A172 (cell line): Measurements from ENCODE around the gene PLAC9. TPM values are rescaled to one million over a fixed set of nuclear protein-coding genes. Genes with fewer than 3 reads are reported as not detected.
"Not testable (repeated sequence)": the region's sequence is repeated elsewhere in the genome, so short reads cannot be mapped to it uniquely, and the experiment has no call there.

Source experiments
- DNase-seq: peaks from one replicate; pipeline ENCODE4 v3.0.0-alpha.2; 2015; ENCODE audit warnings: low spot score
- total RNA-seq: library from RNA; depleted of rRNA; stranded (reverse); fragments of >200 nt; shearing (Covaris generic); gene quantifications from 2 replicates; pipeline ENCODE4 v1.2.3, GENCODE V29; 2014; rRNA removed

The PLAC9 gene
- total RNA-seq, result 0.21 TPM in 1 of 2 replicates, not detected in the other

- DNase-seq, result no peak
Observed at GRCh38 chr10:80132299-80133139, at the start of gene PLAC9. PLAC9 (plus strand) TSS chr10:80132730; CDS start chr10:80132763, 33 bp downstream.

- no peak for DNase-seq
Observed at GRCh38 chr10:80090121-80090520, 42.4 kb upstream of the PLAC9 start.

GRCh38 chr10:80094231-80094630 lies 38.3 kb upstream of the PLAC9 start:
- no peak for DNase-seq

GRCh38 chr10:80098272-80098671 lies 34.3 kb upstream of the PLAC9 start:
- not testable (repeated sequence) for DNase-seq

GRCh38 chr10:80099295-80099694 lies 33.2 kb upstream of the PLAC9 start:
- not testable (repeated sequence) for DNase-seq

GRCh38 chr10:80100116-80100515 lies 32.4 kb upstream of the PLAC9 start:
- no peak for DNase-seq

- DNase-seq, result no peak
Observed at GRCh38 chr10:80100861-80101695, 31.5 kb upstream of the PLAC9 start.

GRCh38 chr10:80104066-80104926 lies 28.2 kb upstream of the PLAC9 start:
- DNase-seq, result no peak

- DNase-seq, result no peak
Observed at GRCh38 chr10:80108576-80109239, 23.8 kb upstream of the PLAC9 start.

- DNase-seq, result no peak
Observed at GRCh38 chr10:80110986-80111385, 21.5 kb upstream of the PLAC9 start.

- no peak for DNase-seq
Observed at GRCh38 chr10:80118669-80119068, 13.9 kb upstream of the PLAC9 start.

GRCh38 chr10:80122110-80122710 lies 10.3 kb upstream of the PLAC9 start:
- no peak for DNase-seq

GRCh38 chr10:80122746-80123145 lies 9.8 kb upstream of the PLAC9 start:
- no peak for DNase-seq

- no peak for DNase-seq
Observed at GRCh38 chr10:80126876-80127275, 5.7 kb upstream of the PLAC9 start.

GRCh38 chr10:80131499-80131901 lies 1.0 kb upstream of the PLAC9 start:
- DNase-seq, result peak; percentile 53

- no peak for DNase-seq
Observed at GRCh38 chr10:80133206-80133605, 676 bp downstream of the PLAC9 start.

- DNase-seq, result not testable (repeated sequence)
Observed at GRCh38 chr10:80133687-80134086, 1.2 kb downstream of the PLAC9 start.

- peak; percentile 74 for DNase-seq
Observed at GRCh38 chr10:80136134-80136571, 3.6 kb downstream of the PLAC9 start.

GRCh38 chr10:80137031-80137862 lies 4.7 kb downstream of the PLAC9 start:
- no peak for DNase-seq

- DNase-seq, result no peak
Observed at GRCh38 chr10:80137920-80138319, 5.4 kb downstream of the PLAC9 start.
